CD4-positive, alpha-beta T cell treated with Interleukin-17A for 4 hours (primary cell): ENCODE measurements around the gene FKBP5.
"Not testable (repeated sequence)": the region's sequence is repeated elsewhere in the genome, so short reads cannot be mapped to it uniquely, and the experiment has no call there.

Experiments
- DNase-seq: peaks from one replicate; pipeline ENCODE4 v3.0.0-alpha.2; 2020; ENCODE audit warnings: mixed read lengths

The FKBP5 gene

GRCh38 chr6:35607517-35608233 lies 81.0 kb downstream of the FKBP5 start:
- DNase-seq: no peak

- DNase-seq: no peak
Measured at GRCh38 chr6:35605600-35605999, 83.1 kb downstream of the FKBP5 start.

GRCh38 chr6:35603326-35604202 lies 85.2 kb downstream of the FKBP5 start:
- DNase-seq: no peak

- peak; percentile 23 for DNase-seq
Measured at GRCh38 chr6:35602133-35602946, 86.4 kb downstream of the FKBP5 start.

GRCh38 chr6:35601331-35602132 lies 87.2 kb downstream of the FKBP5 start:
- DNase-seq: peak; percentile 77

- peak; percentile 27 for DNase-seq
Measured at GRCh38 chr6:35600659-35601125, 88.0 kb downstream of the FKBP5 start.

- peak; percentile 36 for DNase-seq
Measured at GRCh38 chr6:35599761-35600658, 88.7 kb downstream of the FKBP5 start.

- DNase-seq: not testable (repeated sequence)
Measured at GRCh38 chr6:35598621-35599020, 90.1 kb downstream of the FKBP5 start.

- DNase-seq: no peak
Measured at GRCh38 chr6:35596448-35597442, 92.0 kb downstream of the FKBP5 start.

- DNase-seq: peak; percentile 38
Measured at GRCh38 chr6:35594503-35595186, 94.1 kb downstream of the FKBP5 start.

GRCh38 chr6:35592178-35592577 lies 96.5 kb downstream of the FKBP5 start:
- no peak for DNase-seq

- no peak for DNase-seq
Measured at GRCh38 chr6:35590622-35591066, 98.1 kb downstream of the FKBP5 start.

GRCh38 chr6:35589904-35590303 lies 98.8 kb downstream of the FKBP5 start:
- no peak for DNase-seq

GRCh38 chr6:35589201-35589739 lies 99.4 kb downstream of the FKBP5 start:
- no peak for DNase-seq

GRCh38 chr6:35587167-35587566 lies 101.5 kb downstream of the FKBP5 start:
- no peak for DNase-seq

- DNase-seq: no peak
Measured at GRCh38 chr6:35586542-35586941, 102.2 kb downstream of the FKBP5 start.

GRCh38 chr6:35585658-35586057 lies 103.1 kb downstream of the FKBP5 start:
- DNase-seq: no peak

GRCh38 chr6:35583893-35584688 lies 104.6 kb downstream of the FKBP5 start:
- DNase-seq: peak; percentile 86
